ENCODE results near the gene DLGAP1. TPM values are rescaled to one million over a fixed set of nuclear protein-coding genes. Genes with fewer than 3 reads are reported as not detected.

The DLGAP1 gene
- total and polyA plus RNA-seq, 2 of the 8 experiments (the other 6 are each of a cell fraction or from before 2014, with no cell fraction given) = 11.8 to 16.9 TPM

DNA sequence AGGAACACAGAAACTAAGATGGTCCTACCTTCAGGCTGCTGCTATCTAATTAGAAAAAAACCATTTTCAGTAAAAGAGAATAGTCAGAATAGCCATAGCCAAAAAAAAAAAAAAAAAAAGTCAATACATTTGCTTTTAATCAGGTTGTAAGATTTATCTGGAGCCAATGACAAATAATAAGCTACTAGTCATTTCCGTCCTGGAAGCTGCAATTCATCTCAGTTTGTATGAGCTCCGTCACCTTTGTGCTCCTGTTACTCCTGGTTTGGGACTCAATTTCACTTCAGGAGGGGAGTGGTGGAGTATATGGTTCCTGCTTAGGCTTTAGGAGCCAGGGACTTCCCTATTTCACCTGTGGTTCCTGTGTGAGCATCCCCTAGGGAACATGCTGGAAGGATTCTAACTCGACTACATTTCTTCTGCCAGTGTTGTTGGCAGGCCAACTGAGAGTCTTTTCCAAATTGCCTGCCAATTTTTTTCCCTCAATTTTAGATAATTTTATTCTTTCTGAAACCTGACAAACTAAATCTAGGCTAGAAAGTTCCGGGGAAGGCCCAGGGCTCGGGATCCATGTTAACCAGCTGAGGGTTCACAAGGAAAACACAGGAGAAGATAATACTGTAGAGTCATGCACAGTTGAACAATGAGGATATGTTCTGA is 481.8 kb downstream of the DLGAP1 start (continued):
- TF ChIP-seq SP1 (IDR thresholded peaks at IDR 0.05; ENCODE audit: low read depth, low read length) = no peak
- TF ChIP-seq, protein P1, sequence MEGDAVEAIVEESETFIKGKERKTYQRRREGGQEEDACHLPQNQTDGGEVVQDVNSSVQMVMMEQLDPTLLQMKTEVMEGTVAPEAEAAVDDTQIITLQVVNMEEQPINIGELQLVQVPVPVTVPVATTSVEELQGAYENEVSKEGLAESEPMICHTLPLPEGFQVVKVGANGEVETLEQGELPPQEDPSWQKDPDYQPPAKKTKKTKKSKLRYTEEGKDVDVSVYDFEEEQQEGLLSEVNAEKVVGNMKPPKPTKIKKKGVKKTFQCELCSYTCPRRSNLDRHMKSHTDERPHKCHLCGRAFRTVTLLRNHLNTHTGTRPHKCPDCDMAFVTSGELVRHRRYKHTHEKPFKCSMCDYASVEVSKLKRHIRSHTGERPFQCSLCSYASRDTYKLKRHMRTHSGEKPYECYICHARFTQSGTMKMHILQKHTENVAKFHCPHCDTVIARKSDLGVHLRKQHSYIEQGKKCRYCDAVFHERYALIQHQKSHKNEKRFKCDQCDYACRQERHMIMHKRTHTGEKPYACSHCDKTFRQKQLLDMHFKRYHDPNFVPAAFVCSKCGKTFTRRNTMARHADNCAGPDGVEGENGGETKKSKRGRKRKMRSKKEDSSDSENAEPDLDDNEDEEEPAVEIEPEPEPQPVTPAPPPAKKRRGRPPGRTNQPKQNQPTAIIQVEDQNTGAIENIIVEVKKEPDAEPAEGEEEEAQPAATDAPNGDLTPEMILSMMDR (IDR thresholded peaks at IDR 0.05; ENCODE audit: control extremely low read depth in 1 of 3, insufficient read depth in 1 of 3, low read depth in 1 of 3, low read length in 3 of 3) = no peak
